IMR-90 (cell line): Measurements from ENCODE around the gene DSP. TPM values are rescaled to one million over a fixed set of nuclear protein-coding genes. Genes with fewer than 3 reads are reported as not detected.

Experiments used
- ATAC-seq: fragments of 200-7000 bp; cut with Tn5 transposase; 2 replicates; pipeline ENCODE4 v1.9.1; 2020; ENCODE audit warnings: low read depth, mild to moderate bottlenecking, moderate library complexity
- BruUV-seq: library from RNA; stranded (reverse); fragments of 400-500 nt; replicated peaks from 2 replicates; lab custom pipeline; 2021; lab: Mats Ljungman, UMichigan
- CTCF ChIA-PET: fragments of 300-600 bp; formaldehyde crosslinking; extraction: SDS; loops from one replicate; lab custom pipeline; 2021; ENCODE audit warnings: antibody characterized with exemption; lab: Yijun Ruan, JAX
- POLR2A ChIA-PET: fragments of 300-600 bp; sonication (Branson Sonifier 250); formaldehyde crosslinking; loops from one replicate; lab custom pipeline; 2022; ENCODE audit warnings: antibody characterized with exemption; ENCODE audit not compliant: unreplicated experiment; lab: Charles Lee
- DNase-seq: peaks from one replicate; pipeline ENCODE4 v3.0.0; 2013
- H2AFZ ChIP-seq: replicated peaks from 2 replicates; pipeline ENCODE3; 2013; ENCODE audit warnings: low read length, mild to moderate bottlenecking; ENCODE audit not compliant: poor library complexity
- H2AK5ac ChIP-seq: 2 replicates; pipeline ENCODE4 v1.6.1; 2013; ENCODE audit warnings: low read depth, low read length, inconsistent platforms
- H2AK9ac ChIP-seq: replicated peaks from 2 replicates; pipeline ENCODE3; 2013; ENCODE audit warnings: mild to moderate bottlenecking, low read depth, low read length, moderate library complexity; ENCODE audit not compliant: poor library complexity
- H2BK120ac ChIP-seq: 2 replicates; pipeline ENCODE4 v1.6.1; 2013; ENCODE audit warnings: low read depth, low read length, inconsistent platforms
- H2BK15ac ChIP-seq: 3 replicates; pipeline ENCODE4 v1.6.1; 2013; ENCODE audit warnings: low read depth, low read length, inconsistent platforms
- H2BK20ac ChIP-seq: 2 replicates; pipeline ENCODE4 v1.6.1; 2013; ENCODE audit warnings: low read depth, mild to moderate bottlenecking, inconsistent platforms, low read length, moderate library complexity
- H2BK5ac ChIP-seq: 2 replicates; pipeline ENCODE4 v1.6.1; 2013; ENCODE audit warnings: mild to moderate bottlenecking, low read depth, low read length, inconsistent platforms; ENCODE audit not compliant: poor library complexity, severe bottlenecking
- H3K14ac ChIP-seq: replicated peaks from 2 replicates; pipeline ENCODE4 v1.6.1; 2013; ENCODE audit warnings: low read depth, low read length, inconsistent platforms
- H3K18ac ChIP-seq: 2 replicates; pipeline ENCODE4 v1.6.1; 2013; ENCODE audit warnings: low read depth, low read length, control low read depth
- H3K23ac ChIP-seq: 2 replicates; pipeline ENCODE4 v1.6.1; 2013; ENCODE audit warnings: low read depth, low read length, inconsistent platforms
- H3K27ac ChIP-seq: 2 replicates; pipeline ENCODE4 v1.5.1; 2013; ENCODE audit warnings: mild to moderate bottlenecking, control low read depth, low read length; ENCODE audit not compliant: insufficient read depth
- H3K27me3 ChIP-seq: 2 replicates; pipeline ENCODE4 v1.6.1; 2013; ENCODE audit warnings: low read length; ENCODE audit not compliant: control insufficient read depth, insufficient read depth
- H3K36me3 ChIP-seq: 2 replicates; pipeline ENCODE4 v1.6.1; 2013; ENCODE audit warnings: low read length, mixed read lengths; ENCODE audit not compliant: control insufficient read depth, insufficient read depth
- H3K4ac ChIP-seq: 2 replicates; pipeline ENCODE4 v1.6.1; 2013; ENCODE audit warnings: low read depth, low read length, inconsistent platforms
- H3K4me1 ChIP-seq: 2 replicates; pipeline ENCODE4 v1.6.1; 2013; ENCODE audit warnings: low read length, mixed read lengths; ENCODE audit not compliant: control insufficient read depth, insufficient read depth
- H3K4me2 ChIP-seq: 2 replicates; pipeline ENCODE4 v1.6.1; 2013; ENCODE audit warnings: low read depth, mild to moderate bottlenecking, control low read depth, low read length, moderate library complexity
- H3K4me3 ChIP-seq: 2 replicates; pipeline ENCODE4 v1.5.1; 2013; ENCODE audit warnings: low read depth, mild to moderate bottlenecking, control low read depth, low read length, moderate library complexity; ENCODE audit not compliant: insufficient read depth
- H3K56ac ChIP-seq: 2 replicates; pipeline ENCODE4 v1.6.1; 2013; ENCODE audit warnings: low read length, inconsistent platforms; ENCODE audit not compliant: insufficient read depth; ENCODE audit errors: extremely low read depth
- H3K79me1 ChIP-seq, 2 experiments: 2 replicates each; pipeline ENCODE4 v1.6.1; 2013; ENCODE audit warnings: low read length in 2 of 2, inconsistent platforms in 1 of 2, low read depth in 1 of 2
- H3K9ac ChIP-seq: 2 replicates; pipeline ENCODE4 v1.6.1; 2013; ENCODE audit warnings: low read depth, low read length, control low read depth
- H3K9me1 ChIP-seq: 2 replicates; pipeline ENCODE4 v1.6.1; 2013; ENCODE audit warnings: low read length, inconsistent platforms; ENCODE audit not compliant: insufficient read depth
- H3K9me3 ChIP-seq: 2 replicates; pipeline ENCODE4 v1.6.1; 2013; ENCODE audit warnings: low read length; ENCODE audit not compliant: control insufficient read depth, insufficient read depth
- H4K20me1 ChIP-seq: 2 replicates; pipeline ENCODE4 v1.6.1; 2013; ENCODE audit warnings: low read length, inconsistent platforms; ENCODE audit not compliant: insufficient read depth
- H4K5ac ChIP-seq: 2 replicates; pipeline ENCODE4 v1.6.1; 2013; ENCODE audit warnings: mild to moderate bottlenecking, low read depth, low read length, control low read depth
- H4K8ac ChIP-seq, 2 experiments: 2 replicates each; pipeline ENCODE4 v1.6.1; 2013; ENCODE audit warnings: low read depth in 2 of 2, low read length in 2 of 2, control low read depth in 1 of 2, inconsistent platforms in 1 of 2
- H4K91ac ChIP-seq: 2 replicates; pipeline ENCODE4 v1.6.1; 2013; ENCODE audit warnings: low read depth, low read length, inconsistent platforms; ENCODE audit not compliant: insufficient read depth
- CEBPB ChIP-seq: IDR thresholded peaks from 2 replicates; pipeline ENCODE4 v1.6.1; 2012; ENCODE audit warnings: low read depth, low read length, improper control_type of control experiment
- FOS ChIP-seq: fragments of 150-350 bp; IDR thresholded peaks from 2 replicates; pipeline ENCODE4 v1.6.1; 2016; ENCODE audit warnings: low read depth, low read length
- POLR2A ChIP-seq: IDR thresholded peaks from 2 replicates; pipeline ENCODE4 v1.6.1; 2012; ENCODE audit warnings: mild to moderate bottlenecking, low read depth, low read length
- WGBS, 2 experiments: methylation state at CpG; one replicate each; pipeline versions ENCODE4 v1.1.5 to v1.1.7; 2013; ENCODE audit warnings: missing lambda C conversion rate in 2 of 2; ENCODE audit not compliant: insufficient read length in 1 of 2; ENCODE audit errors: extremely low coverage in 2 of 2; 5-methylcytosine and 5-hydroxymethylcytosine counted together
- dilution Hi-C: fragments of 300-500 bp; cut with HindIII; formaldehyde crosslinking; loops from one replicate; pipeline ENCODE4 v1.14.3; 2018; ENCODE audit warnings: low sequenced_read_pairs; ENCODE audit not compliant: unreplicated experiment
- in situ Hi-C: fragments of 300-500 bp; cut with MboI; formaldehyde crosslinking; loops from 3 replicates; pipeline ENCODE4 v1.14.3; 2019; ENCODE audit warnings: low sequenced_read_pairs, inconsistent platforms, mixed read lengths
- intact Hi-C: fragments of 100-400 bp; cut with micrococcal nuclease; formaldehyde crosslinking; loops from 2 replicates; pipeline ENCODE4 v1.10.0; 2022
- polyA plus RNA-seq, 3 experiments: library from polyadenylated mRNA; depleted of rRNA; stranded (reverse); fragments of >200 nt; gene quantifications; 2 replicates each; pipeline ENCODE4 v1.2.3, GENCODE V29; 2012; ENCODE audit warnings: low replicate concordance in 1 of 3
- total RNA-seq: library from RNA; depleted of rRNA; stranded (reverse); fragments of >200 nt; gene quantifications from 2 replicates; pipeline ENCODE4 v1.2.3, GENCODE V29; 2012
- TF ChIP-seq, protein P1 (sequence below): fragments of 150-350 bp; IDR thresholded peaks from 2 replicates; pipeline ENCODE4 v1.6.1; 2016; ENCODE audit warnings: low read depth, mild to moderate bottlenecking, low read length, moderate library complexity, borderline replicate concordance

Gene DSP
- total and polyA plus RNA-seq, 2 of the 4 experiments (the other 2 are of a cell fraction) = 7.1 to 20.1 TPM

DNA sequence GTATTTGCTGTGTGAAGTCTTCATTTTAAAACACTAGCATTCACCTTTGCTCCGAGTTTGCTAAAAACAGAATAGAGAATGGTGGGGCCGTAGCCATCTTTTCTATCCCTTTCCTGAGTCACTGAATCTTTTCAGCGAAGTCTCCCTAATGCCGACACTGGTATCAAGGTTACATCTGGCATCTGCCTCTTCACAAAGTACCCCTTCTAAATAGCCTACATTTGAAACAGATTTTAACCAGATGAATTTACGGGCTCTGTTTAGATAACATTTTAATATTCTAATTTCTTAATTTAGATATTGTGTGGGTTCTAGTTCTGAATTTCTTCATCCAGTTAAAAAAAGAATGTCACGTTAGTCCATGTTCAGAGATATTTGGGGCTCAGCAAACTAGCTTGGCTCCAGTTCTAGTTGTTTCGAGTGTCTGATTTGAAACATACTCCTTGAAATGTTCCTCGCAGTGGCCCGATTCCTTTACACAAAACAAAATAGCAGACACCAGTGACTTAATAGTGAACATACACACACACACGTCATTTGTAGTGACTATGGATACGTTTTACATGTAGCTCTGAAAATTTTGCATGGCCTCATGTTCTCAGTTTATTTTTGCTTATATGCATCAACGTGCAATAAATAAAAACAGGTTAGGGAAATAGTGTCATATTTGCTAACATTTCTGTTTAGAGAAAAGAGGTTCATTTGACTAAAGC, 15.1 kb downstream of the DSP start:
- no peaks in the 10 kb centered on the region; the same call in 1 of the 2 replicates for H4K20me1 ChIP-seq
- peaks cover 12% of the 10 kb centered on the region; the same call in 1 of the 2 replicates for H3K9me1 ChIP-seq
- H4K8ac ChIP-seq = no peak overlapping the region
- H3K14ac ChIP-seq = no peak overlapping the region
- dilution Hi-C loops (no loop called here), intact Hi-C loops (no loop called here), in situ Hi-C loops (no loop called here)
- no peak overlapping the region for H3K27ac ChIP-seq
- no peak overlapping the region for H2BK20ac ChIP-seq
- no peak overlapping the region for H2BK5ac ChIP-seq
- H3K4ac ChIP-seq = no peak overlapping the region
- H2BK120ac ChIP-seq = no peak overlapping the region
- H3K9me3 ChIP-seq = no peaks in the 10 kb centered on the region
- no peak overlapping the region for H4K91ac ChIP-seq
- no peak overlapping the region for H3K4me2 ChIP-seq
- H4K5ac ChIP-seq = no peak overlapping the region
- ChIA-PET POLR2A (no interaction called here), CTCF (no interaction called here)
- TF ChIP-seq, protein P1, sequence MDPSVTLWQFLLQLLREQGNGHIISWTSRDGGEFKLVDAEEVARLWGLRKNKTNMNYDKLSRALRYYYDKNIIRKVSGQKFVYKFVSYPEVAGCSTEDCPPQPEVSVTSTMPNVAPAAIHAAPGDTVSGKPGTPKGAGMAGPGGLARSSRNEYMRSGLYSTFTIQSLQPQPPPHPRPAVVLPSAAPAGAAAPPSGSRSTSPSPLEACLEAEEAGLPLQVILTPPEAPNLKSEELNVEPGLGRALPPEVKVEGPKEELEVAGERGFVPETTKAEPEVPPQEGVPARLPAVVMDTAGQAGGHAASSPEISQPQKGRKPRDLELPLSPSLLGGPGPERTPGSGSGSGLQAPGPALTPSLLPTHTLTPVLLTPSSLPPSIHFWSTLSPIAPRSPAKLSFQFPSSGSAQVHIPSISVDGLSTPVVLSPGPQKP = no peak
- TF ChIP-seq FOS = no peak
- TF ChIP-seq CEBPB = no peak
- TF ChIP-seq POLR2A = no peak
- no peak overlapping the region for H2AK5ac ChIP-seq
- peaks cover 4% of the 10 kb centered on the region; the same call in 1 of the 2 replicates for H3K36me3 ChIP-seq
- DNase-seq (no peak), ATAC-seq (no peak)
- no peak overlapping the region for H3K9ac ChIP-seq
- H3K27me3 ChIP-seq = no peaks in the 10 kb centered on the region; the same call in 1 of the 2 replicates
- 0 out of 2 replicates have a peak, but pooled peaks cover 3% of the 10 kb centered on the region for H3K4me1 ChIP-seq
- no peak overlapping the region for H3K4me3 ChIP-seq
- peaks cover 3 to 19% of the 10 kb centered on the region in 2 experiments; a peak in 1 of 4 replicates for H3K79me1 ChIP-seq
- BruUV-seq = no TSS peak
- H2BK15ac ChIP-seq = no peak overlapping the region
- no peak overlapping the region for H3K18ac ChIP-seq
- no peak overlapping the region for H3K23ac ChIP-seq
- H2AFZ ChIP-seq = no peak overlapping the region
- no peak overlapping the region for H3K56ac ChIP-seq
- 90% methylated on average over 4 of the region's 12 CpGs; no CpG with 5 or more reads in 1 of the 2 experiments for WGBS, 2 experiments
- H2AK9ac ChIP-seq = no peak overlapping the region
